ENCODE measurements around the gene SYT14.
"Not testable (repeated sequence)": the region's sequence is repeated elsewhere in the genome, so short reads cannot be mapped to it uniquely, and the experiment has no call there.

The SYT14 gene

DNA sequence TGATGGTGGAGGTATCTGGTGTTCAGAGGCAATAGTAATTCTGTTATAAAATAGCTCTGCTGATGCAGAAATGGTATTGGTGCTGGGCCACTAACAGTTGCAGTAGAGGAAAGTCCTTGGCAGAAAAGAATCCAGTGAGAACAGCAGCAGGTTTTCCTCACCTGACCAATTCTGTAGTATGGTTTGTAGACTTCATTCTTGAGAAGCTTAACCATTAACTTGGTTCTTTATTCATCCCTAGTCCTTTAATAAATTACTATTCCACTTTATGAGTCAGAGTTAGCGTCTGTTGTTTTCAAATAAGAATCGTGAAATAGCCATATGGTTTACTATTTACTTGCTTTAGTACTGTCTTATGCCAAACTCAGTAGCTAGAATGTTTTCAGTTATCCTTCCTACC, 166.1 kb downstream of the SYT14 start:
- H3K36me3 ChIP-seq (ENCODE audit: control insufficient read depth, insufficient read depth, low read length): no peaks in the 10 kb centered on the region
- no peak for DNase-seq (ENCODE audit: extremely low read depth, insufficient read length)
- no peaks in the 10 kb centered on the region for H3K27me3 ChIP-seq (replicated peaks; ENCODE audit: control insufficient read depth, insufficient read depth, low read length)
- no peak overlapping the region for H3K4me3 ChIP-seq (replicated peaks; ENCODE audit: low read depth, low read length)
- TF ChIP-seq, protein P1, sequence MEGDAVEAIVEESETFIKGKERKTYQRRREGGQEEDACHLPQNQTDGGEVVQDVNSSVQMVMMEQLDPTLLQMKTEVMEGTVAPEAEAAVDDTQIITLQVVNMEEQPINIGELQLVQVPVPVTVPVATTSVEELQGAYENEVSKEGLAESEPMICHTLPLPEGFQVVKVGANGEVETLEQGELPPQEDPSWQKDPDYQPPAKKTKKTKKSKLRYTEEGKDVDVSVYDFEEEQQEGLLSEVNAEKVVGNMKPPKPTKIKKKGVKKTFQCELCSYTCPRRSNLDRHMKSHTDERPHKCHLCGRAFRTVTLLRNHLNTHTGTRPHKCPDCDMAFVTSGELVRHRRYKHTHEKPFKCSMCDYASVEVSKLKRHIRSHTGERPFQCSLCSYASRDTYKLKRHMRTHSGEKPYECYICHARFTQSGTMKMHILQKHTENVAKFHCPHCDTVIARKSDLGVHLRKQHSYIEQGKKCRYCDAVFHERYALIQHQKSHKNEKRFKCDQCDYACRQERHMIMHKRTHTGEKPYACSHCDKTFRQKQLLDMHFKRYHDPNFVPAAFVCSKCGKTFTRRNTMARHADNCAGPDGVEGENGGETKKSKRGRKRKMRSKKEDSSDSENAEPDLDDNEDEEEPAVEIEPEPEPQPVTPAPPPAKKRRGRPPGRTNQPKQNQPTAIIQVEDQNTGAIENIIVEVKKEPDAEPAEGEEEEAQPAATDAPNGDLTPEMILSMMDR (IDR thresholded peaks at IDR 0.05; ENCODE audit: insufficient read depth, low read length, poor library complexity, severe bottlenecking): no peak

DNA sequence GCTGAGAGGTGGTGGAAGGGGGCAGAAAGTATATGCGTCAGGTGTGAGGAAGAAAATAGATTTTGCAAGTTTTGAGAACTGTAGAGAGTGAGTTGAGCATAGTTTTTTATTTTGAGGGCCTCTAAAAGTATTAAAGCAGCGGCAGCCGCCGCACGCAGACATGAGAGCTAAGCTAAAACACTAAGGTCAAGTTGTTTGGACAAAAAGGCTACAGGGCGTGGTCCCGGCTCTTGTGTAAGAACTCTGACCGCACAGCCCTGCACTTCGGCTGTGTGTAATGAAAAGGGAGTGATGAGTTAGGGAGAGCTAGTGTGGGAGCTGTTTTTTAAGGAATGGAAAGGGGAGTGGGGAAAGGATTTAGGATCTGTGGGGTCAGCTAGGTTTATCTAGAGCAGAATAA, 174.9 kb downstream of the SYT14 start:
- H3K4me3 ChIP-seq (replicated peaks; ENCODE audit: low read depth, low read length); H3K36me3 ChIP-seq (ENCODE audit: control insufficient read depth, insufficient read depth, low read length); DNase-seq (ENCODE audit: extremely low read depth, insufficient read length); H3K27me3 ChIP-seq (replicated peaks; ENCODE audit: control insufficient read depth, insufficient read depth, low read length): not testable (repeated sequence)

DNA sequence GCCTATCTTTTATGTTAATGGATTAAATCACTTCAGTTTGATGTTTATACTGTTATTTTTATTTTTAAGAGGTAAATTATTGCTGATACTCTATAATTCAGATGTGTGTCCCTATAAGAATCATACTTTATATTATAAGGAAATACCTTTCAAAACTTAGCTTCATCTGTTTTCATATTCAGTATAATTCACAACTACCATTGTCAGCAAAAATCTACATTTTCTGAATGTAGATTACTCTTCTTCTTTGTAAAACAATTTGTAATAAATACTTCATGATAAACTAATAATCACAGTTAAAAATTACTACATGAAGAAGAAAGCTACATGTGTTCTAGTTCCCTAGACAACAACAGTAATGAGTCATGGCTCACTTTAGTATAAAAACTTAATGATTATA, 179.2 kb downstream of the SYT14 start:
- Histone ChIP-seq H3K27me3 (replicated peaks; ENCODE audit: control insufficient read depth, insufficient read depth, low read length) (no peaks in the 10 kb centered on the region), H3K4me3 (replicated peaks; ENCODE audit: low read depth, low read length) (no peak overlapping the region), H3K36me3 (ENCODE audit: control insufficient read depth, insufficient read depth, low read length) (no peaks in the 10 kb centered on the region)
- TF ChIP-seq, protein P1 (IDR thresholded peaks at IDR 0.05; ENCODE audit: insufficient read depth, low read length, poor library complexity, severe bottlenecking): no peak
- DNase-seq (ENCODE audit: extremely low read depth, insufficient read length): no peak

DNA sequence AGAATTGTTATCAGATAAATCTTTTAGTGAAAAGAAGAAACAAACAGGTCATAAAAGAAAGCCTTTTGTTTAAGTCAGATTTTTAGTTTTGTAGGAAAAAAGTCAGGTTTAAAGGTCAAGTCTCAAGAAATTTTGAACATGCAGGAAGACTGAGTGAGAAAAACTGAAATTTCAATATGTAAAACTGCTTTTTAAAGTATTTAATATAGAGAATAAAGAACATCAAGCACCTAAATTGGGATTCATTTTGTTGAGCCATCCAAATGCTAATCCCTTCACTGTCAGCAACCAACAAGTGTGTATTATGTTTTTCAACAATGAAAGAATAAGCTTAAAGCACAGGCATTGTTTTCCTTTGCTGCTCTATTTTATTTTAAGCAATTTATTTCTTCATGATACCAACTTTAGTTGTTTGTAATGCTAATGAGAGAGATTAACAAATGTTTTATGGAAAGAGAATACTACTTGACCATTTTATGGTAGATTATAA, 179.7 kb downstream of the SYT14 start:
- TF ChIP-seq, protein P1 (IDR thresholded peaks at IDR 0.05; ENCODE audit: insufficient read depth, low read length, poor library complexity, severe bottlenecking): no peak
- no peaks in the 10 kb centered on the region for H3K27me3 ChIP-seq (replicated peaks; ENCODE audit: control insufficient read depth, insufficient read depth, low read length)
- no peak overlapping the region for H3K4me3 ChIP-seq (replicated peaks; ENCODE audit: low read depth, low read length)
- H3K36me3 ChIP-seq (ENCODE audit: control insufficient read depth, insufficient read depth, low read length): no peaks in the 10 kb centered on the region
- no peak for DNase-seq (ENCODE audit: extremely low read depth, insufficient read length)

DNA sequence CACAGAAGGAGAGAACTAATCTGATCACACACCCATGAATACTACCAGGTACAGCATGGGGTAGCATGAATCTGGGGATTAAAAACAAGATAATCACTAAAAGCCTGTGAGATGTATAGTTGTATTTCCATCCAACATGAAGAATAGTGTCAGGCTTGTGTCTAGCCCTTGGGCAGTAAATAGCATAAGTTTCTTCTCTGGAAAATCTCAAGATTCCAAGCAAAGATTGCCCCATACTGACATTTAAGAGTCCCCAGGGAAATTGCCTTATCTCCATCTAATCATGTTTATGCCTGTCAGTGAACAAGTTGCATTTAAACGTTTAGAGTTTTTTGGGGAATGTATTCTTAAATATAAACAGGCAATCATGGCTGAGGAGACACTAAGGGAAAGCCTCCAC, 185.4 kb downstream of the SYT14 start:
- no peaks in the 10 kb centered on the region for H3K27me3 ChIP-seq (replicated peaks; ENCODE audit: control insufficient read depth, insufficient read depth, low read length)
- TF ChIP-seq, protein P1 (IDR thresholded peaks at IDR 0.05; ENCODE audit: insufficient read depth, low read length, poor library complexity, severe bottlenecking): no peak
- no peak for DNase-seq (ENCODE audit: extremely low read depth, insufficient read length)
- no peaks in the 10 kb centered on the region for H3K36me3 ChIP-seq (ENCODE audit: control insufficient read depth, insufficient read depth, low read length)
- no peak overlapping the region for H3K4me3 ChIP-seq (replicated peaks; ENCODE audit: low read depth, low read length)

DNA sequence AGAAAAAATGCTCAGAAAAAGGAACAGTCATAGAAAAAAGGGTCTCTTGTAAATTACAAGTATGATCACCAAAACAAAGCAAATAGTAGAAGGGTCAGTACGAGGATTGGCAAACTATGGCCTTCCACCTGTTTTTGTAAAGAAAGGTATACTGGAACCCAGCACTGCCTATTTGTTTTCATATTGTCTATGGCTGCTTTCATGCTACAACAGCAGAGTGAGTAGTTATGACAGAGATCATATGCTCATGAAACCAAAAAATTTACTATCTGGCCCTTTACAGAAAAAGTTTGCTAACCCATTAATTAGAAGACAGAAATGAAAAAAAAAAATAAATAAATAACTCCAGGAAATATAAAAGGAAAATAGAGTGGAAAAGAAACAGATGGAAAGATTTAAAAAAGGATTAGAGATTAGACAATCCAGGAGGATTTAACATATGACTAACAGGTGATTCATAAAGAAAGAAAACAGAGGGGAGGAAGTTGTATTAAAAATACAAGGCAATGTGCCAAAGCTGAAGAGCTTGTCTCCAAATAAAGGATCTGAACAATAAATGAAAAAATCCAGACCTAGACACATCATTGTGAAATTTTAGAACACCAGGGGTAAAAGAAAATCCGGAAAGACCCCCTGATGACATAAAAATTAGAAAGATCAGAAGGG, 186.0 kb downstream of the SYT14 start:
- H3K36me3 ChIP-seq (ENCODE audit: control insufficient read depth, insufficient read depth, low read length): no peaks in the 10 kb centered on the region
- DNase-seq (ENCODE audit: extremely low read depth, insufficient read length): no peak
- no peaks in the 10 kb centered on the region for H3K27me3 ChIP-seq (replicated peaks; ENCODE audit: control insufficient read depth, insufficient read depth, low read length)
- TF ChIP-seq, protein P1 (IDR thresholded peaks at IDR 0.05; ENCODE audit: insufficient read depth, low read length, poor library complexity, severe bottlenecking): no peak
- H3K4me3 ChIP-seq (replicated peaks; ENCODE audit: low read depth, low read length): no peak overlapping the region
